HepG2 (cell line): ENCODE results near the gene DIP2C. TPM values are rescaled to one million over a fixed set of nuclear protein-coding genes. Genes with fewer than 3 reads are reported as not detected.

Experiments used
- ATAC-seq: fragments of 200-7000 bp; cut with Tn5 transposase; 3 replicates; pipeline ENCODE4 v1.9.1; 2020; ENCODE audit warnings: mild to moderate bottlenecking, moderate library complexity
- BruUV-seq: library from RNA; stranded (reverse); fragments of 400-500 nt; replicated peaks from 2 replicates; lab custom pipeline; 2021; lab: Mats Ljungman, UMichigan
- CTCF ChIA-PET: fragments of 300-600 bp; formaldehyde crosslinking; extraction: SDS; loops from one replicate; lab custom pipeline; 2021; ENCODE audit warnings: low total read pairs, inconsistent platforms, low intra/inter-chr PET ratio; lab: Yijun Ruan, JAX
- POLR2A ChIA-PET: fragments of 350-600 bp; sonication (Branson Sonifier 250); formaldehyde crosslinking; loops from one replicate; lab custom pipeline; 2020; ENCODE audit warnings: antibody characterized with exemption, inconsistent platforms; lab: Yijun Ruan, JAX
- DNase-seq: peaks from one replicate; pipeline ENCODE4 v3.0.0-alpha.2; 2015; ENCODE audit warnings: low spot score
- FAIRE-seq: peaks from 3 replicates; lab custom pipeline; 2011; peaks lifted over from hg19 to GRCh38; lab: Jason Lieb, UNC
- H2AFZ ChIP-seq: one replicate; pipeline ENCODE4 v1.6.1; 2011; ENCODE audit warnings: low read length, inconsistent platforms
- H3K27ac ChIP-seq: fragments of 300-600 bp; 3 replicates; pipeline ENCODE4 v1.8.0; 2011; ENCODE audit warnings: mixed run types, mild to moderate bottlenecking, mixed read lengths, low read length, inconsistent platforms; ENCODE audit not compliant: insufficient read depth; ENCODE audit errors: extremely low read length
- H3K27me3 ChIP-seq, 2 experiments: fragments of 200-600 bp in 1 of 2; 2 replicates in 1 of 2; 3 replicates in 1 of 2; pipeline versions ENCODE4 v1.6.0 to v1.8.0; 2011; ENCODE audit warnings: low read length in 2 of 2, mild to moderate bottlenecking in 2 of 2, moderate library complexity in 2 of 2, inconsistent platforms in 1 of 2; ENCODE audit not compliant: insufficient read depth in 2 of 2, control insufficient read depth in 1 of 2
- H3K36me3 ChIP-seq, 2 experiments: fragments of 200-600 bp in 1 of 2; replicated peaks in 1 of 2; 2 replicates in 1 of 2; 3 replicates in 1 of 2; pipeline versions ENCODE4 v1.5.1 to v1.8.0; 2011; ENCODE audit warnings: low read length in 2 of 2, inconsistent platforms in 1 of 2; ENCODE audit not compliant: insufficient read depth in 2 of 2, control insufficient read depth in 1 of 2
- H3K4me1 ChIP-seq: 2 replicates; pipeline ENCODE4 v1.5.1; 2012; ENCODE audit warnings: low read length, inconsistent platforms; ENCODE audit not compliant: insufficient read depth
- H3K4me2 ChIP-seq: 2 replicates; pipeline ENCODE4 v1.6.0; 2011; ENCODE audit warnings: low read depth, low read length, inconsistent platforms
- H3K4me3 ChIP-seq, 3 experiments: fragments of 200-600 bp in 1 of 3; sonication (generic), shearing (Covaris generic) in 1 of 3; replicated peaks in 1 of 3; 2 replicates each; pipeline ENCODE4 v1.5.1; 2011 to 2016; ENCODE audit warnings: low read length in 3 of 3, inconsistent platforms in 2 of 3, low read depth in 2 of 3, mild to moderate bottlenecking in 2 of 3, control low read depth in 1 of 3, mixed read lengths in 1 of 3; ENCODE audit not compliant: insufficient read depth in 1 of 3
- H3K79me2 ChIP-seq: one replicate; pipeline ENCODE4 v1.6.1; 2011; ENCODE audit warnings: low read length, inconsistent platforms; ENCODE audit not compliant: insufficient read depth
- H3K9ac ChIP-seq: 2 replicates; pipeline ENCODE4 v1.6.0; 2011; ENCODE audit warnings: mild to moderate bottlenecking, low read depth, low read length, inconsistent platforms; ENCODE audit not compliant: insufficient read depth
- H3K9me3 ChIP-seq: 2 replicates; pipeline ENCODE4 v1.5.1; 2012; ENCODE audit warnings: mild to moderate bottlenecking, low read length
- H4K20me1 ChIP-seq: 2 replicates; pipeline ENCODE4 v1.6.0; 2011; ENCODE audit warnings: inconsistent platforms, mild to moderate bottlenecking, low read length, moderate library complexity; ENCODE audit not compliant: insufficient read depth
- KLF12 ChIP-seq: sonication (generic); formaldehyde crosslinking; IDR thresholded peaks from 2 replicates; pipeline ENCODE4 v1.4.0; 2020; ENCODE audit warnings: missing genetic modification reagents, borderline replicate concordance
- NFE2 ChIP-seq: sonication (generic); formaldehyde crosslinking; IDR thresholded peaks from 2 replicates; pipeline ENCODE4 v1.4.0; 2020; ENCODE audit warnings: missing genetic modification reagents
- NFE2L1 ChIP-seq: sonication (generic); formaldehyde crosslinking; IDR thresholded peaks from 2 replicates; pipeline ENCODE4 v1.4.0; 2020; ENCODE audit warnings: missing genetic modification reagents, mild to moderate bottlenecking, borderline replicate concordance
- NFRKB ChIP-seq: fragments of 450-650 bp; IDR thresholded peaks from 2 replicates; pipeline ENCODE4 v1.6.1; 2017
- SIX1 ChIP-seq: sonication (generic); formaldehyde crosslinking; IDR thresholded peaks from 2 replicates; pipeline ENCODE4 v1.4.0; 2020; ENCODE audit warnings: missing genetic modification reagents, borderline replicate concordance
- SNAI1 ChIP-seq: sonication (generic); formaldehyde crosslinking; IDR thresholded peaks from 2 replicates; pipeline ENCODE4 v1.5.0; 2020; ENCODE audit warnings: mild to moderate bottlenecking, missing genetic modification reagents, borderline replicate concordance
- ZBTB38 ChIP-seq: sonication (generic); formaldehyde crosslinking; IDR thresholded peaks from 2 replicates; pipeline ENCODE4 v1.5.1; 2020; ENCODE audit warnings: mild to moderate bottlenecking, missing genetic modification reagents
- ZNF205 ChIP-seq: IDR thresholded peaks from 2 replicates; pipeline ENCODE4 v1.6.1; 2018; ENCODE audit warnings: missing biosample characterization, missing genetic modification reagents
- WGBS: methylation state at CpG from one replicate; pipeline ENCODE4 v1.1.6; 2017; ENCODE audit warnings: low lambda C conversion rate; 5-methylcytosine and 5-hydroxymethylcytosine counted together
- in situ Hi-C: cut with HindIII; loops from 2 replicates; pipeline ENCODE4 v1.10.0; 2017; ENCODE audit warnings: low pct_unique_long_range_greater_than_20kb; ENCODE audit not compliant: extremely low pct_ligation_motif_present
- intact Hi-C: fragments of 100-400 bp; cut with micrococcal nuclease; formaldehyde crosslinking; loops from one replicate; pipeline ENCODE4 v1.10.0; 2022; ENCODE audit not compliant: unreplicated experiment
- polyA plus RNA-seq, 8 experiments: library from polyadenylated mRNA; depleted of rRNA in 3 of 8; stranded (reverse) in 7 of 8; unstranded in 1 of 8; fragments of >200 nt; fragmentation: Illumina TruSeq in 4 of 8; extraction: Trizol in 4 of 8; gene quantifications; 2 replicates each; pipeline versions ENCODE4 v1.2.1 to v1.2.3, GENCODE V29; 2011 to 2016; ENCODE audit warnings: low read depth in 4 of 8, missing spikeins in 1 of 8, mixed read lengths in 1 of 8; ENCODE audit not compliant: insufficient read depth in 1 of 8
- total RNA-seq, 5 experiments: library from RNA; depleted of rRNA; stranded (reverse); fragments of >200 nt; fragmentation: Illumina TruSeq; extraction: Trizol; gene quantifications; 2 replicates each; pipeline ENCODE4 v1.2.3, GENCODE V29; 2016; ENCODE audit warnings: low read depth in 1 of 5
- TF ChIP-seq, protein P1 (sequence below): sonication (generic); formaldehyde crosslinking; IDR thresholded peaks from 2 replicates; pipeline ENCODE4 v1.4.0; 2020; ENCODE audit warnings: mild to moderate bottlenecking, missing genetic modification reagents, borderline replicate concordance
- TF ChIP-seq, protein P2 (sequence below): sonication (generic); formaldehyde crosslinking; IDR thresholded peaks from 2 replicates; pipeline ENCODE4 v1.4.0; 2020; ENCODE audit warnings: missing genetic modification reagents
- TF ChIP-seq, protein P3 (sequence below): sonication (generic); formaldehyde crosslinking; IDR thresholded peaks from 2 replicates; pipeline ENCODE4 v1.4.0; 2020; ENCODE audit warnings: missing genetic modification reagents, borderline replicate concordance

DIP2C gene
- total and polyA plus RNA-seq, 2 of the 13 experiments (the other 11 are each of a cell fraction or from before 2014, with no cell fraction given) = 2.2 to 2.7 TPM

DNA sequence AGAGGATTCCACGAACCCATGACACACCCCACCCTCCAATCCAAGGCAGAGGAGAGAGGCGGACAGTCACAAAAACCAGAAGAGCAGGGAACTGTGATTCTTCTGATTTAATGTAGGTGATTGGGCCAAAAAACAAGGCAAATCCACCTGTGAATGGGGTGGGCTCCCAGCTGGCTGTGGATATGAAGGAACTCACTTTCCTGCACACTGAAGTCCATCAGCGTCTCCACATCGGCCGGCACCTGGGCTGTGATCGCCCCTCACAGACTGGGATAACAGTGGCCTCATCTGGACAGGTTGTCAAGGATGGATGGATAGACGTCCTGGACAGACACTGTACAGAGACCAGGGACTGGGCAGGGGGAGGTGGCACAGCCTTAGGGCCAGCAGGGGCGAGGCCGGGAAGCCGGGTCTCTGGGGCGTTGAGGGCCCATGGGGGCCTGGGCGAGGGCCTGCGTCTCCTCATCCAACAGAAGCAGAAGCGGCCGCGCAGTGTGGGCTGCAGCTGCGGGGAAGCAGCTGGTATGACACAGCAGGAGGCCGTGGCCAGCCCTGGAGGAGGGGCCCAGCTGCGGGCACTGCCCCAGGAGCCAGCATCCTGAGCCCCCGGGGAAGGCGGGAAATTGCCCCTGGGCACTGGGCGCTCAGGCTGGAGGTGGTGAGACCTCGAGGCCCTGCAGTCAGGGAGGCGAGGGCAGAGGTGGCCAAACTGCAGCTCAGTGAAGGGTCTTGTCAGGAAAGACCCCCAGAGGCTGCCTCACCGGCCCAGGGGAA lies 54.2 kb downstream of the DIP2C start:
- Histone ChIP-seq H3K4me3 (no peak overlapping the region), H3K79me2 (no peaks in the 10 kb centered on the region), H3K9me3 (no peaks in the 10 kb centered on the region), H3K27me3 (no peaks in the 10 kb centered on the region), H2AFZ (no peak overlapping the region)
- 92% methylated on average over 6 of the region's 25 CpGs for WGBS
- no TSS peak for BruUV-seq
- no peak for DNase-seq
- intact Hi-C loops = no loop called here
- CTCF ChIA-PET = no interaction called here
- in situ Hi-C loops = no loop called here
- TF ChIP-seq SIX1 (CRISPR knock-in tag) (no peak), ZNF205 (CRISPR knock-in tag) (no peak), NFRKB (no peak), NFE2L1 (CRISPR knock-in tag) (no peak), ZBTB38 (CRISPR knock-in tag) (no peak)
- TF ChIP-seq, protein P1, sequence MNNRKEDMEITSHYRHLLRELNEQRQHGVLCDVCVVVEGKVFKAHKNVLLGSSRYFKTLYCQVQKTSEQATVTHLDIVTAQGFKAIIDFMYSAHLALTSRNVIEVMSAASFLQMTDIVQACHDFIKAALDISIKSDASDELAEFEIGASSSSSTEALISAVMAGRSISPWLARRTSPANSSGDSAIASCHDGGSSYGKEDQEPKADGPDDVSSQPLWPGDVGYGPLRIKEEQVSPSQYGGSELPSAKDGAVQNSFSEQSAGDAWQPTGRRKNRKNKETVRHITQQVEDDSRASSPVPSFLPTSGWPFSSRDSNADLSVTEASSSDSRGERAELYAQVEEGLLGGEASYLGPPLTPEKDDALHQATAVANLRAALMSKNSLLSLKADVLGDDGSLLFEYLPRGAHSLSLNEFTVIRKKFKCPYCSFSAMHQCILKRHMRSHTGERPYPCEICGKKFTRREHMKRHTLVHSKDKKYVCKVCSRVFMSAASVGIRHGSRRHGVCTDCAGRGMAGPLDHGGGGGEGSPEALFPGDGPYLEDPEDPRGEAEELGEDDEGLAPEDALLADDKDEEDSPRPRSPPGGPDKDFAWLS (CRISPR knock-in tag) = no peak
- TF ChIP-seq, all 625 proteins: peak for 0
- no peak for FAIRE-seq
- Histone ChIP-seq H3K4me2 (no peak overlapping the region), H3K36me3 (no peaks in the 10 kb centered on the region), H3K27ac (no peak overlapping the region), H4K20me1 (no peaks in the 10 kb centered on the region), H3K9ac (no peak overlapping the region), H3K4me1 (peaks cover 15% of the 10 kb centered on the region)
- no peak for ATAC-seq
- POLR2A ChIA-PET = no interaction called here

DNA sequence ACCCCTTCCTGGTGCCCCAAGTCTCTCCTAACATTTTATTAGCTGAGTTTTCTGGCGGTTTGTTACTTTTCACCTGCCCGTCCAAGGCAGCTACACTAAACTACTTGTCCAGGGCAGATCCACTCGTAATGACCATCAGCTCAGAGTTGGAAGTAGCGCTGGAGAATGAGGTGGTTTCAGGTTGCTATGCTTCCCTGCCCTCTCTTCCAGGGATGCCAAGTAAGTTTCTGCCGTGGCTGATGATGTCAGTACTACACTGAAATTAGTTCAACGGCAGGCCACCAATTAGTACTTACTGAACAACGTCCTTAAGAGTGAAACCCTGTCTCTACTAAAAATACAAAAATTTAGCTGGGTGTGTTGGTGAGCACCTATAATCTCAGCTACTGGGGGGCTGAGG lies 55.2 kb downstream of the DIP2C start:
- ChIA-PET POLR2A (no interaction called here), CTCF (no interaction called here)
- no peak for DNase-seq
- no peak for ATAC-seq
- Histone ChIP-seq H4K20me1 (no peaks in the 10 kb centered on the region), H3K4me2 (no peak overlapping the region), H3K79me2 (no peaks in the 10 kb centered on the region), H3K27ac (no peak overlapping the region), H3K9me3 (no peaks in the 10 kb centered on the region), H3K4me3 (no peak overlapping the region), H3K27me3 (no peaks in the 10 kb centered on the region), H3K36me3 (no peaks in the 10 kb centered on the region), H3K4me1 (peaks cover 15% of the 10 kb centered on the region), H3K9ac (peak overlapping the region; percentile 2; the same call in 1 of the 2 replicates), H2AFZ (no peak overlapping the region)
- no peak for FAIRE-seq
- 88% methylated on average over 7 of the region's 7 CpGs for WGBS
- BruUV-seq = no TSS peak
- in situ Hi-C loops = no loop called here
- TF ChIP-seq, protein P2, sequence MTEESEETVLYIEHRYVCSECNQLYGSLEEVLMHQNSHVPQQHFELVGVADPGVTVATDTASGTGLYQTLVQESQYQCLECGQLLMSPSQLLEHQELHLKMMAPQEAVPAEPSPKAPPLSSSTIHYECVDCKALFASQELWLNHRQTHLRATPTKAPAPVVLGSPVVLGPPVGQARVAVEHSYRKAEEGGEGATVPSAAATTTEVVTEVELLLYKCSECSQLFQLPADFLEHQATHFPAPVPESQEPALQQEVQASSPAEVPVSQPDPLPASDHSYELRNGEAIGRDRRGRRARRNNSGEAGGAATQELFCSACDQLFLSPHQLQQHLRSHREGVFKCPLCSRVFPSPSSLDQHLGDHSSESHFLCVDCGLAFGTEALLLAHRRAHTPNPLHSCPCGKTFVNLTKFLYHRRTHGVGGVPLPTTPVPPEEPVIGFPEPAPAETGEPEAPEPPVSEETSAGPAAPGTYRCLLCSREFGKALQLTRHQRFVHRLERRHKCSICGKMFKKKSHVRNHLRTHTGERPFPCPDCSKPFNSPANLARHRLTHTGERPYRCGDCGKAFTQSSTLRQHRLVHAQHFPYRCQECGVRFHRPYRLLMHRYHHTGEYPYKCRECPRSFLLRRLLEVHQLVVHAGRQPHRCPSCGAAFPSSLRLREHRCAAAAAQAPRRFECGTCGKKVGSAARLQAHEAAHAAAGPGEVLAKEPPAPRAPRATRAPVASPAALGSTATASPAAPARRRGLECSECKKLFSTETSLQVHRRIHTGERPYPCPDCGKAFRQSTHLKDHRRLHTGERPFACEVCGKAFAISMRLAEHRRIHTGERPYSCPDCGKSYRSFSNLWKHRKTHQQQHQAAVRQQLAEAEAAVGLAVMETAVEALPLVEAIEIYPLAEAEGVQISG (CRISPR knock-in tag) = no peak
- no peak for TF ChIP-seq NFE2 (CRISPR knock-in tag)
- TF ChIP-seq KLF12 (CRISPR knock-in tag) = no peak
- TF ChIP-seq SNAI1 (CRISPR knock-in tag) = no peak
- TF ChIP-seq, protein P3, sequence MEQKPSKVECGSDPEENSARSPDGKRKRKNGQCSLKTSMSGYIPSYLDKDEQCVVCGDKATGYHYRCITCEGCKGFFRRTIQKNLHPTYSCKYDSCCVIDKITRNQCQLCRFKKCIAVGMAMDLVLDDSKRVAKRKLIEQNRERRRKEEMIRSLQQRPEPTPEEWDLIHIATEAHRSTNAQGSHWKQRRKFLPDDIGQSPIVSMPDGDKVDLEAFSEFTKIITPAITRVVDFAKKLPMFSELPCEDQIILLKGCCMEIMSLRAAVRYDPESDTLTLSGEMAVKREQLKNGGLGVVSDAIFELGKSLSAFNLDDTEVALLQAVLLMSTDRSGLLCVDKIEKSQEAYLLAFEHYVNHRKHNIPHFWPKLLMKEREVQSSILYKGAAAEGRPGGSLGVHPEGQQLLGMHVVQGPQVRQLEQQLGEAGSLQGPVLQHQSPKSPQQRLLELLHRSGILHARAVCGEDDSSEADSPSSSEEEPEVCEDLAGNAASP (CRISPR knock-in tag) = no peak
- TF ChIP-seq, all 625 proteins: peak for 0
- intact Hi-C loops = no loop called here
